Trophoblast cell (in vitro differentiated cells and primary cell): ENCODE results near the gene PIK3CB.

Experiments
- DNase-seq, 2 donors: peaks; one replicate each; pipeline ENCODE4 v3.0.0-alpha.2; 2016
- H2AFZ ChIP-seq: 2 replicates; pipeline ENCODE4 v1.6.1; 2013; ENCODE audit warnings: low read length, moderate library complexity, mild to moderate bottlenecking; ENCODE audit not compliant: insufficient read depth, poor library complexity
- H2AK5ac ChIP-seq: 2 replicates; pipeline ENCODE4 v1.6.1; 2013; ENCODE audit warnings: mild to moderate bottlenecking, low read length
- H2BK120ac ChIP-seq: 2 replicates; pipeline ENCODE4 v1.6.1; 2013; ENCODE audit warnings: low read length, mild to moderate bottlenecking, moderate library complexity; ENCODE audit not compliant: insufficient read depth, poor library complexity
- H2BK12ac ChIP-seq: 2 replicates; pipeline ENCODE4 v1.6.1; 2013; ENCODE audit warnings: mild to moderate bottlenecking, low read length, moderate library complexity
- H2BK5ac ChIP-seq: 2 replicates; pipeline ENCODE4 v1.6.1; 2013; ENCODE audit warnings: low read length, low read depth, moderate library complexity, mild to moderate bottlenecking; ENCODE audit not compliant: poor library complexity
- H3K14ac ChIP-seq: 2 replicates; pipeline ENCODE4 v1.6.1; 2013; ENCODE audit warnings: mild to moderate bottlenecking, low read length
- H3K18ac ChIP-seq: 2 replicates; pipeline ENCODE4 v1.6.1; 2013; ENCODE audit warnings: mild to moderate bottlenecking, low read length
- H3K23ac ChIP-seq: 2 replicates; pipeline ENCODE4 v1.6.1; 2013; ENCODE audit warnings: low read length
- H3K27ac ChIP-seq: 2 replicates; pipeline ENCODE4 v1.5.1; 2013; ENCODE audit warnings: low read depth, mild to moderate bottlenecking, inconsistent platforms, low read length, moderate library complexity
- H3K27me3 ChIP-seq: 2 replicates; pipeline ENCODE4 v1.6.1; 2013; ENCODE audit warnings: inconsistent platforms, mild to moderate bottlenecking, low read length, moderate library complexity; ENCODE audit not compliant: insufficient read depth
- H3K36me3 ChIP-seq, 2 experiments: 1 replicate in 1 of 2; 2 replicates in 1 of 2; pipeline ENCODE4 v1.6.1; 2013; ENCODE audit warnings: low read length in 2 of 2, mild to moderate bottlenecking in 2 of 2, moderate library complexity in 1 of 2; ENCODE audit not compliant: insufficient read depth in 2 of 2, control insufficient read depth in 1 of 2
- H3K4ac ChIP-seq: 2 replicates; pipeline ENCODE4 v1.6.1; 2013; ENCODE audit warnings: low read depth, mild to moderate bottlenecking, low read length, moderate library complexity
- H3K4me1 ChIP-seq, 2 experiments: 1 replicate in 1 of 2; 2 replicates in 1 of 2; pipeline ENCODE4 v1.6.1; 2013; ENCODE audit warnings: low read length in 2 of 2, mild to moderate bottlenecking in 2 of 2, moderate library complexity in 1 of 2; ENCODE audit not compliant: insufficient read depth in 2 of 2, control insufficient read depth in 1 of 2
- H3K4me2 ChIP-seq: 2 replicates; pipeline ENCODE4 v1.6.1; 2013; ENCODE audit warnings: inconsistent platforms, mild to moderate bottlenecking, low read length, moderate library complexity
- H3K4me3 ChIP-seq: 2 replicates; pipeline ENCODE4 v1.5.1; 2013; ENCODE audit warnings: mild to moderate bottlenecking, low read depth, low read length, inconsistent platforms
- H3K79me1 ChIP-seq: one replicate; pipeline ENCODE4 v1.6.1; 2013; ENCODE audit warnings: low read length
- H3K79me2 ChIP-seq: 2 replicates; pipeline ENCODE4 v1.6.1; 2013; ENCODE audit warnings: low read length, mild to moderate bottlenecking; ENCODE audit not compliant: control insufficient read depth, insufficient read depth, poor library complexity
- H3K9ac ChIP-seq: 2 replicates; pipeline ENCODE4 v1.6.1; 2013; ENCODE audit warnings: mild to moderate bottlenecking, low read length
- H3K9me3 ChIP-seq: 2 replicates; pipeline ENCODE4 v1.6.1; 2013; ENCODE audit warnings: low read depth, mild to moderate bottlenecking, control low read depth, inconsistent platforms, low read length; ENCODE audit not compliant: insufficient read depth
- H4K12ac ChIP-seq: 2 replicates; pipeline ENCODE4 v1.6.1; 2013; ENCODE audit warnings: low read depth, mild to moderate bottlenecking, low read length, moderate library complexity
- H4K8ac ChIP-seq: 2 replicates; pipeline ENCODE4 v1.6.1; 2013; ENCODE audit warnings: low read depth, mild to moderate bottlenecking, low read length, moderate library complexity
- H4K91ac ChIP-seq: one replicate; pipeline ENCODE4 v1.6.1; 2013; ENCODE audit warnings: low read depth, mild to moderate bottlenecking, low read length, moderate library complexity
- WGBS: extraction: QIAGEN DNeasy Blood & Tissue Kit; methylation state at CpG from one replicate; pipeline ENCODE4 v1.1.7; 2013; ENCODE audit warnings: missing lambda C conversion rate; ENCODE audit not compliant: insufficient read length, insufficient coverage; ENCODE audit errors: extremely low coverage; 5-methylcytosine and 5-hydroxymethylcytosine counted together

The PIK3CB gene

GRCh38 chr3:138642927-138643253 is 191.8 kb downstream of the PIK3CB start:
- Histone ChIP-seq H2BK12ac (no peak overlapping the region), H3K9ac (no peak overlapping the region), H2BK120ac (no peak overlapping the region), H2AK5ac (no peak overlapping the region), H3K79me2 (no peaks in the 10 kb centered on the region), H3K27me3 (no peaks in the 10 kb centered on the region), H3K18ac (no peak overlapping the region), H4K8ac (no peak overlapping the region), H3K4me2 (no peak overlapping the region), H2BK5ac (no peak overlapping the region), H3K23ac (no peak overlapping the region), H4K91ac (no peak overlapping the region), H4K12ac (no peak overlapping the region), H3K4ac (no peak overlapping the region), H3K36me3 (peaks cover 0 to 4% of the 10 kb centered on the region in 2 experiments), H3K79me1 (no peaks in the 10 kb centered on the region), H2AFZ (no peak overlapping the region), H3K4me3 (no peak overlapping the region), H3K9me3 (no peaks in the 10 kb centered on the region), H3K27ac (no peak overlapping the region), H3K14ac (no peak overlapping the region), H3K4me1 (no peaks in the 10 kb centered on the region)
- DNase-seq, result no peak
- no CpG with 5 or more reads among the region's 1 CpG for WGBS

DNA sequence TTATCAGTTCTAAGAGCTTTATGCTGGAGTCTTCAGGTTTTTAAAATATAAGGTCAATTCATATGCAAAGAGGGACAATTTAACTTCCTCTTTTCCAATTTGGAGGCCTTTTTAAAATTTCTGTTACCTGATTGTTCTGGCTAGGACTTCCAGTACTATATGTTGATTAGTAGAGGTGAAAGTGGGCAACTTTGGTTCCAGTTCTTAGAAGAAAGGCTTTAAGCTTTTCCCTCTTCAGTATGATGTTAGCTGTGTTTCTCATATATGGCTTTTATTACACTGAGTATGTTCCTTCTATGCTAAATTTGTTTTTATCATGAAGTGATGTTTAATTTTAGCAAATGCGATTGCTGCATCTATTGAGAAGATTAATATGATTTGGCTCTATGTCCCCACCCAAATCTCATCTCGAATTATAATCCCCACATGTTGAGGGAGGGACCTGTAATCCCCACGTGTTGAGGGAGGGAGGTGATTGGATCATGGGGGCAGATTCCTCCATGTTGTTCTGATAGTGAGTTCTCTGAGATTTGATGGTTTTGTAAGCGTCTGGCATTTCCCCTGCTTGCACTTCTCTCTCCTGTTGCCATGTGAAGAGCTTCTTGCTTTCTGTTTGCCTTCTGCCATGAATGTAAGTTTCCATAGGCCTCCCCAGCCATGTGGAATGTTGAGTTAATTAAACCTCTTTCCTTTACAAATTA is 192.4 kb downstream of the PIK3CB start:
- Histone ChIP-seq H2AK5ac (no peak overlapping the region), H4K8ac (no peak overlapping the region), H2BK120ac (no peak overlapping the region), H3K36me3 (peaks cover 0 to 4% of the 10 kb centered on the region in 2 experiments), H2AFZ (no peak overlapping the region), H3K4ac (no peak overlapping the region), H3K23ac (no peak overlapping the region), H3K27ac (no peak overlapping the region), H3K4me2 (no peak overlapping the region), H2BK12ac (no peak overlapping the region), H3K18ac (no peak overlapping the region), H4K12ac (no peak overlapping the region), H3K14ac (no peak overlapping the region), H3K9me3 (no peaks in the 10 kb centered on the region), H3K4me3 (no peak overlapping the region), H3K79me1 (no peaks in the 10 kb centered on the region), H4K91ac (no peak overlapping the region), H3K27me3 (no peaks in the 10 kb centered on the region), H3K79me2 (no peaks in the 10 kb centered on the region), H3K4me1 (no peaks in the 10 kb centered on the region), H2BK5ac (no peak overlapping the region), H3K9ac (no peak overlapping the region)
- WGBS, result no CpG with 5 or more reads among the region's 4 CpGs
- no peak for DNase-seq

- no peak overlapping the region for H2BK5ac ChIP-seq
- H4K12ac ChIP-seq, result no peak overlapping the region
- H3K23ac ChIP-seq, result no peak overlapping the region
- no peak overlapping the region for H3K4me3 ChIP-seq
- no peak overlapping the region for H3K9ac ChIP-seq
- H3K4me1 ChIP-seq, result no peaks in the 10 kb centered on the region
- no peak overlapping the region for H2AFZ ChIP-seq
- no peaks in the 10 kb centered on the region for H3K79me1 ChIP-seq
- no peak overlapping the region for H3K14ac ChIP-seq
- H3K79me2 ChIP-seq, result no peaks in the 10 kb centered on the region
- no peaks in the 10 kb centered on the region for H3K9me3 ChIP-seq
- peaks cover 0 to 4% of the 10 kb centered on the region in 2 experiments for H3K36me3 ChIP-seq
- no peak overlapping the region for H2BK120ac ChIP-seq
- no peak overlapping the region for H3K18ac ChIP-seq
- H3K27ac ChIP-seq, result no peak overlapping the region
- H3K27me3 ChIP-seq, result no peaks in the 10 kb centered on the region
- no CpG with 5 or more reads among the region's 4 CpGs for WGBS
- H3K4me2 ChIP-seq, result no peak overlapping the region
- no peak overlapping the region for H4K8ac ChIP-seq
- no peak overlapping the region for H2AK5ac ChIP-seq
- DNase-seq, result peak; percentile 36 to 77
- no peak overlapping the region for H4K91ac ChIP-seq
- H3K4ac ChIP-seq, result no peak overlapping the region
- no peak overlapping the region for H2BK12ac ChIP-seq
Measured at GRCh38 chr3:138640537-138640936, 194.2 kb downstream of the PIK3CB start.

DNA sequence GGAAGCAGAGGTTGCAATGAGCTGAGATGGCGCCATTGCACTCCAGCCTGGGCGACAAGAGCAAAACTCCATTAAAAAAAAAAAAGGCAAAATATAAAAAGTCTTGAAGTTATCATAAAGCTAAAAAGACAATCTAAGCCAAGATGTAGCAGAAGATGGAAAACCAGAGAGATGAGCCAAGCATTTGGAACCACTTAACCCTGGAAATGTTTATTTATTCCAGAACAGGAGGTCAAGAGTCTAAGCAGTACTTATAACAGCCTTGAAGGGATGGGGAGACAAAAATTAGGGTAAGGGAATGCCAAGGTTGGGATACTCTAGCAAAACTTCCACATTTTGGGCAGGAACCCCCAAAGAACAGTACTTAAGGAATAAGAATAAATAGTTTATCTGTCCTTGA is 196.1 kb downstream of the PIK3CB start:
- Histone ChIP-seq H2AFZ (no peak overlapping the region), H3K23ac (no peak overlapping the region), H2BK12ac (no peak overlapping the region), H3K4me2 (no peak overlapping the region), H4K8ac (no peak overlapping the region), H3K36me3 (no peaks in the 10 kb centered on the region), H3K4ac (no peak overlapping the region), H3K27ac (no peak overlapping the region), H2BK120ac (no peak overlapping the region), H3K14ac (no peak overlapping the region), H3K9ac (no peak overlapping the region), H4K12ac (no peak overlapping the region), H4K91ac (no peak overlapping the region), H3K27me3 (no peaks in the 10 kb centered on the region), H2AK5ac (no peak overlapping the region), H3K18ac (no peak overlapping the region), H3K79me1 (no peaks in the 10 kb centered on the region), H3K4me3 (no peak overlapping the region), H3K9me3 (no peaks in the 10 kb centered on the region), H2BK5ac (no peak overlapping the region), H3K4me1 (no peaks in the 10 kb centered on the region), H3K79me2 (no peaks in the 10 kb centered on the region)
- DNase-seq, result no peak
- WGBS, result no CpG with 5 or more reads among the region's 2 CpGs
